ENCODE measurements around the gene DISP1. TPM values are rescaled to one million over a fixed set of nuclear protein-coding genes. Genes with fewer than 3 reads are reported as not detected.

DISP1 gene
- total RNA-seq, 1 experiment from 2014 or later, result 6.9 TPM

DNA sequence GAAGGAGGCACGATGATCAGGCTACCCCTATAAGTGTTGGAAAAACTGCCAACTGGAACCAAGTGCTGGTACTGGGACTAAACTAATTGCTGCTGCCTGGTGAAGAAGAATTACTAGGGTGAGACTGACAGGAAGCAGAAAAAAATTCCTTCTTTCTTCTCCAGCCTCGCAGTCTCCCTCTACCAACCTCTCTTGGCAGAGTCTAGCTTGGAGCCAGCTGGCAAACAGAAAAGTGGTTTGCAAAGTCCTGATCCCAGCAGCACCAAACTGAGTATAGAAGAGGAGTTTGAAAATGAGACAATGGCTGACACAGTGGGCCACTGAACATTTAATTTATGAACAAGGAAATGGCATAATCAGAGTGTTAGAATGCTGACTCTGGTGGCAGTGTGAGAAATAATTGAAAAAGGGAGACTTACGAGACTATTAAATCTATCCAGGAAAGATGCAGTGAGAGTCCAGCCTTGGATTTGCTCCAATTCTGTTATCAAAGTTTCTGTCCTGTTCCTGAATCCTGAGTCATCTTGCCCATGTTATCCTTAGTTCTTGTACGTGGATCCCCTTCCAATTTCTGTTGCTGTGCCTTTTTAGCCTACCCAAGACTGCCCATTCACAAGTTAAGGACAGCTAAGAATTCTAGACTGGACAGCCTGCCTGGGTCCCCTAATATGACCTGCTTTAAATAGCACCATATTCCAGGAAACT lies 23.7 kb upstream of the DISP1 start:
- CTCF ChIA-PET, result interaction anchor here (0.7 kb wide), 1 partner anchor 47 kb away, joined by 3 read pairs; no protein-coding TSS in a partner anchor
- BruUV-seq (replicated peaks), result no TSS peak

DNA sequence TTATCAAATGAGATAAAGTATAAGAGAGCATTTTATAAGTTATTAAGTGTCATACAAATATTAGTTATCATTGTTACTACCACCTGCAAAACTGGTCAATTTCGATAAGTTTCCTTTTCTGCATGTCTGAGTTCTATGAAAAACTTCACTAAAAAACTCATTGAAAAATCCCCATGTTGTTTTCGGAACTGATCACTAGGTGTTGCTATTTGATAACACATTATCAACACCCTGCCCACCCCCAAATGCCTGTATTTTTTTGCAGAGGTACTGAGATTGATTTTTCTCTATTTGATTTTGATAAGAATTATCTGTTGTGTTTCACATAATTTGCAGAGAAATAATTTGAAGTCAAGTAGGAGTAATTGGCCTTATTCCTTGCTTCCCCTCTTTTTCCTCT lies 22.1 kb upstream of the DISP1 start:
- CTCF ChIA-PET, result interaction anchor here (0.7 to 1.5 kb wide), 2 partner anchors 54 to 330 kb away, joined by 3 to 4 read pairs; no protein-coding TSS in a partner anchor
- no peak for DNase-seq
- Histone ChIP-seq H3K9me3 (ENCODE audit: insufficient read depth, low read depth) (no peaks in the 10 kb centered on the region), H3K27ac (no peak overlapping the region), H4K20me1 (ENCODE audit: insufficient read depth) (no peaks in the 10 kb centered on the region), H3K4me2 (no peak overlapping the region), H3K4me3 (no peak overlapping the region), H3K79me2 (ENCODE audit: low read depth) (no peaks in the 10 kb centered on the region), H3F3A (ENCODE audit: insufficient read depth, low read depth) (no peaks in the 10 kb centered on the region), H3K36me3 (ENCODE audit: low read depth) (no peaks in the 10 kb centered on the region), H3K9me2 (ENCODE audit: insufficient read depth) (no peaks in the 10 kb centered on the region), H3K27me3 (ENCODE audit: insufficient read depth, low read depth) (peaks cover 25% of the 10 kb centered on the region; the same call in 1 of the 2 replicates), H2AFZ (no peak overlapping the region), H3K4me1 (replicated peaks; ENCODE audit: insufficient read depth) (no peaks in the 10 kb centered on the region)
- POLR2A ChIA-PET (ENCODE audit: unreplicated experiment), result interaction anchor here (0.6 kb wide), 1 partner anchor 137 kb away, joined by 3 read pairs; no protein-coding TSS in a partner anchor
- no peak for TF ChIP-seq EZH2 (IDR thresholded peaks at IDR 0.05; ENCODE audit: low read depth)
- TF ChIP-seq, protein P1, sequence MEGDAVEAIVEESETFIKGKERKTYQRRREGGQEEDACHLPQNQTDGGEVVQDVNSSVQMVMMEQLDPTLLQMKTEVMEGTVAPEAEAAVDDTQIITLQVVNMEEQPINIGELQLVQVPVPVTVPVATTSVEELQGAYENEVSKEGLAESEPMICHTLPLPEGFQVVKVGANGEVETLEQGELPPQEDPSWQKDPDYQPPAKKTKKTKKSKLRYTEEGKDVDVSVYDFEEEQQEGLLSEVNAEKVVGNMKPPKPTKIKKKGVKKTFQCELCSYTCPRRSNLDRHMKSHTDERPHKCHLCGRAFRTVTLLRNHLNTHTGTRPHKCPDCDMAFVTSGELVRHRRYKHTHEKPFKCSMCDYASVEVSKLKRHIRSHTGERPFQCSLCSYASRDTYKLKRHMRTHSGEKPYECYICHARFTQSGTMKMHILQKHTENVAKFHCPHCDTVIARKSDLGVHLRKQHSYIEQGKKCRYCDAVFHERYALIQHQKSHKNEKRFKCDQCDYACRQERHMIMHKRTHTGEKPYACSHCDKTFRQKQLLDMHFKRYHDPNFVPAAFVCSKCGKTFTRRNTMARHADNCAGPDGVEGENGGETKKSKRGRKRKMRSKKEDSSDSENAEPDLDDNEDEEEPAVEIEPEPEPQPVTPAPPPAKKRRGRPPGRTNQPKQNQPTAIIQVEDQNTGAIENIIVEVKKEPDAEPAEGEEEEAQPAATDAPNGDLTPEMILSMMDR (conservative IDR thresholded peaks at IDR 0.05), result peak; percentile 76
- BruUV-seq (replicated peaks), result no TSS peak
- intact Hi-C loops (cut with micrococcal nuclease; ENCODE audit: unreplicated experiment), result loop anchor here (1.0 to 10.0 kb wide), 4 partner anchors 205 to 892 kb away; no protein-coding TSS in a partner anchor

More for the DNA sequence above, 23.7 kb upstream of the DISP1 start:
- H3K79me2 ChIP-seq (ENCODE audit: low read depth), result no peaks in the 10 kb centered on the region
- no peak overlapping the region for H3K4me3 ChIP-seq
- no peak overlapping the region for H2AFZ ChIP-seq
- H3K4me2 ChIP-seq, result no peak overlapping the region
- H3K36me3 ChIP-seq (ENCODE audit: low read depth), result no peaks in the 10 kb centered on the region
- no peak overlapping the region for H3K27ac ChIP-seq
- H4K20me1 ChIP-seq (ENCODE audit: insufficient read depth), result no peaks in the 10 kb centered on the region
- H3K4me1 ChIP-seq (replicated peaks; ENCODE audit: insufficient read depth), result no peaks in the 10 kb centered on the region
- H3K9me3 ChIP-seq (ENCODE audit: insufficient read depth, low read depth), result no peaks in the 10 kb centered on the region
- TF ChIP-seq, protein P1 (conservative IDR thresholded peaks at IDR 0.05), result no peak
- no peak for TF ChIP-seq EZH2 (IDR thresholded peaks at IDR 0.05; ENCODE audit: low read depth)
- no peak for DNase-seq
- intact Hi-C loops (cut with micrococcal nuclease; ENCODE audit: unreplicated experiment), result loop anchor here (5.0 to 10.0 kb wide), 2 partner anchors 206 to 454 kb away; no protein-coding TSS in a partner anchor
- H3K27me3 ChIP-seq (ENCODE audit: insufficient read depth, low read depth), result peaks cover 38% of the 10 kb centered on the region
- no peaks in the 10 kb centered on the region for H3K9me2 ChIP-seq (ENCODE audit: insufficient read depth)
- no peaks in the 10 kb centered on the region for H3F3A ChIP-seq (ENCODE audit: insufficient read depth, low read depth)
- POLR2A ChIA-PET (ENCODE audit: unreplicated experiment), result no interaction called here

- Histone ChIP-seq H3K4me3 (no peak overlapping the region), H3K27ac (no peak overlapping the region), H3K36me3 (ENCODE audit: low read depth) (no peaks in the 10 kb centered on the region), H3K79me2 (ENCODE audit: low read depth) (no peaks in the 10 kb centered on the region), H3F3A (ENCODE audit: insufficient read depth, low read depth) (no peaks in the 10 kb centered on the region), H3K4me2 (no peak overlapping the region), H3K9me3 (ENCODE audit: insufficient read depth, low read depth) (no peaks in the 10 kb centered on the region), H4K20me1 (ENCODE audit: insufficient read depth) (no peaks in the 10 kb centered on the region), H3K27me3 (ENCODE audit: insufficient read depth, low read depth) (peaks cover 7% of the 10 kb centered on the region; the same call in 1 of the 2 replicates), H3K9me2 (ENCODE audit: insufficient read depth) (no peaks in the 10 kb centered on the region), H3K4me1 (replicated peaks; ENCODE audit: insufficient read depth) (peaks cover 14% of the 10 kb centered on the region), H2AFZ (no peak overlapping the region)
- ChIA-PET POLR2A (ENCODE audit: unreplicated experiment) (no interaction called here), CTCF (no interaction called here)
- DNase-seq, result peak in 1 of 2 experiments; percentile 43
- intact Hi-C loops (cut with micrococcal nuclease; ENCODE audit: unreplicated experiment), result loop anchor here (1.0 to 10.0 kb wide), 4 partner anchors 202 to 450 kb away; no protein-coding TSS in a partner anchor
- TF ChIP-seq EZH2 (IDR thresholded peaks at IDR 0.05; ENCODE audit: low read depth), result no peak
- TF ChIP-seq, protein P1 (conservative IDR thresholded peaks at IDR 0.05), result 0 out of 2 replicates have a peak, but pooled peaks have one; percentile 22
- no TSS peak for BruUV-seq (replicated peaks)
Observed at GRCh38 chr1:222794656-222795474, 20.0 kb upstream of the DISP1 start.

All from PC-9 (cell line).